Ecto neural progenitor cell (in vitro differentiated cells): ENCODE data around the gene PHETA1.
A peak's percentile ranks its signal among the peaks of the same experiment; 100 is the strongest.
"Not testable (repeated sequence)": the region's sequence is repeated elsewhere in the genome, so short reads cannot be mapped to it uniquely, and the experiment has no call there.

Experiments
- DNase-seq: peaks from one replicate; pipeline ENCODE4 v3.0.0-alpha.2; 2018; ENCODE audit warnings: low spot score

The PHETA1 gene

GRCh38 chr12:111405149-111405858 is 36.4 kb upstream of the PHETA1 start:
- peak; percentile 100 for DNase-seq

GRCh38 chr12:111404362-111405148 is 35.7 kb upstream of the PHETA1 start:
- no peak for DNase-seq

- not testable (repeated sequence) for DNase-seq
Measured at GRCh38 chr12:111402490-111402824, 33.6 kb upstream of the PHETA1 start.

GRCh38 chr12:111401167-111401605 is 32.3 kb upstream of the PHETA1 start:
- DNase-seq, result no peak

- not testable (repeated sequence) for DNase-seq
Measured at GRCh38 chr12:111399741-111400404, 31.0 kb upstream of the PHETA1 start.

GRCh38 chr12:111398530-111398929 is 29.6 kb upstream of the PHETA1 start:
- DNase-seq, result no peak

GRCh38 chr12:111396726-111397445 is 28.0 kb upstream of the PHETA1 start:
- peak; percentile 96 for DNase-seq

GRCh38 chr12:111396271-111396670 is 27.4 kb upstream of the PHETA1 start:
- not testable (repeated sequence) for DNase-seq

GRCh38 chr12:111395336-111396187 is 26.7 kb upstream of the PHETA1 start:
- no peak for DNase-seq

- DNase-seq, result no peak
Measured at GRCh38 chr12:111394480-111394879, 25.6 kb upstream of the PHETA1 start.

- no peak for DNase-seq
Measured at GRCh38 chr12:111393700-111394300, 24.9 kb upstream of the PHETA1 start.

GRCh38 chr12:111390910-111391309 is 22.0 kb upstream of the PHETA1 start:
- DNase-seq, result no peak

GRCh38 chr12:111389635-111390034 is 20.7 kb upstream of the PHETA1 start:
- DNase-seq, result peak; percentile 39

GRCh38 chr12:111387747-111388323 is 18.9 kb upstream of the PHETA1 start:
- DNase-seq, result no peak

- DNase-seq, result no peak
Measured at GRCh38 chr12:111386885-111387284, 18.0 kb upstream of the PHETA1 start.

GRCh38 chr12:111384596-111384995 is 15.7 kb upstream of the PHETA1 start:
- DNase-seq, result no peak

- no peak for DNase-seq
Measured at GRCh38 chr12:111379942-111380554, 11.2 kb upstream of the PHETA1 start.

GRCh38 chr12:111377440-111377839 is 8.5 kb upstream of the PHETA1 start:
- DNase-seq, result no peak

GRCh38 chr12:111373231-111373630 is 4.3 kb upstream of the PHETA1 start:
- not testable (repeated sequence) for DNase-seq
